CMK (cell line): ENCODE data around the gene PIGZ.

Experiments used
- DNase-seq: peaks from one replicate; pipeline ENCODE4 v3.0.0-alpha.2; 2010; ENCODE audit warnings: low read depth

The PIGZ gene

DNA sequence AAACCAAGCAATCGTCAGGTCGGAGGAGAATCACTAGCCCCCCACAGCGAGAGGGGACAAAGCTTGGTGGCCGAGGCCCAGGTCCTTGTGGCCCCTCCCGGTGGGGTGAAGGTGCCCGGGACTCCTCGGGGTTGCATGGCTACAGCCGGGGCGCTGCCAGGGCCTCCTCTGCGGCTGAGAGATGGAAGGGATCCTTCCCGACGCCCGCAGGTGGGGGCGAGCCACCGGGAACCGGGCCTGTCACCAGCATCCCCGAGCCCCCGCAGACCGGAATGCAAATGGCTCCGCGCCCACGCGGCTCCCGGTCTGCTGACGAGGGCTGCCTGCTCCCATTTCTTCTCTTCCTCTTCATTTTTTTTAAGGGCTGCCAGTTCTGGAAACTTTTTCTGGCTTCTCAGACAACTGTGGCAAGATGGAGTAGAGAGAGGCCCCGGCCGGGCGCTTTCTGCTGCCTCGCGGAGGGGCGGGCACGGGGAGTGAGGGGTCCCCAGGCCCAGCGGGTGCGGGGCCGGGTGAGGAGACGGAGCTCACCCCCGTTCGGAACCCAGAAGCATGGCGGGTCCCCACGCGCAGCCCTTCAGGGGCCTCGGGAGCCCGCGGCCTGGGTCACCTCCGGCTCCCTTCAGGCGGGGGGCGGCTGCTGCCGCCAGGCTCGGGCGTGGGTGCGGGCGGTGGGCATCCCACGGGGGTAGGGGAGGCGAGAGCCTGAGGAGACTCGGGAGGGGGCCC, 33.5 kb upstream of the PIGZ start:
- no peak for DNase-seq

DNA sequence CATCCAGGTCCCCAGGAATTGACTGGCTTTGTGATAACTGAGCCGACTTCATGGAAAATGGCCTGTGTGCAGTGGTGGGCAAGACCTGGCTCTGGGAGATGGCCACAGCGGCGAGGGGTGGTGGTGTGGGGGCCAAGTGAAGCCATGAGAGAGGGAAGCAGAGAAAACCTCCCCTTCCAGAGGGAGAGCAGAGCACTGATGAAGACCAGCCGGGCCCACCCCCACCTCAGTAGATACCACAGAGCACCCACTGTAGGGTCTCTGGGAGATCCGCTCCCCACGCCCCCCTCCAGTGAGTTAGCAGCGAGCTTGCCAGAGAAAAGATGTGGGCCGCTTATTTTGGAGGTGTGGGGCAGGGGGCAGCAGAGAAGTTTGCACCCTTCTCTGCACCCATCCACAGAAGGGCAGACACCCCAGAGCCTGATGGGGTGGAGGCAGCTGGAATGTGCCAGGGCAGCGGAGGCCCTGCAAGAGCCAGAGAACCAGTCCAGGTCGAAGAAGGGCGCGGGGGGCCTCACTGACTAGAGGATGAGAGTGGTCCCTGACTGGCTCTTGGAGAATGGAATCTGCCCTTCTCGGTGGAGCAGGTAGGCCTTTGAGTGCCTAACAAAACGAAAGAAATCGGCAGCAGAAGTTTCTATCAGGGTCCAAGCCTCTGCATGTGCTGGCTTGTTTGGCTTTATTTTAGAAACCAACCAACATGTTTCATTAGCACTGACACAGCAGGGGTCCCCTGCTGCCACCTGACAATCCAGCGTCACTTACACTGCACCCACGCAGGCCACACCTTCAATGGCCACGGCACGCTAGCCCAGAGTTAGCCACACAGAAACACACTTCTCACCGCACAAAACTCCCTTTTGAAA, 32.7 kb upstream of the PIGZ start:
- DNase-seq, result no peak

GRCh38 chr3:197000211-197000610, 31.6 kb upstream of the PIGZ start:
- no peak for DNase-seq

DNA sequence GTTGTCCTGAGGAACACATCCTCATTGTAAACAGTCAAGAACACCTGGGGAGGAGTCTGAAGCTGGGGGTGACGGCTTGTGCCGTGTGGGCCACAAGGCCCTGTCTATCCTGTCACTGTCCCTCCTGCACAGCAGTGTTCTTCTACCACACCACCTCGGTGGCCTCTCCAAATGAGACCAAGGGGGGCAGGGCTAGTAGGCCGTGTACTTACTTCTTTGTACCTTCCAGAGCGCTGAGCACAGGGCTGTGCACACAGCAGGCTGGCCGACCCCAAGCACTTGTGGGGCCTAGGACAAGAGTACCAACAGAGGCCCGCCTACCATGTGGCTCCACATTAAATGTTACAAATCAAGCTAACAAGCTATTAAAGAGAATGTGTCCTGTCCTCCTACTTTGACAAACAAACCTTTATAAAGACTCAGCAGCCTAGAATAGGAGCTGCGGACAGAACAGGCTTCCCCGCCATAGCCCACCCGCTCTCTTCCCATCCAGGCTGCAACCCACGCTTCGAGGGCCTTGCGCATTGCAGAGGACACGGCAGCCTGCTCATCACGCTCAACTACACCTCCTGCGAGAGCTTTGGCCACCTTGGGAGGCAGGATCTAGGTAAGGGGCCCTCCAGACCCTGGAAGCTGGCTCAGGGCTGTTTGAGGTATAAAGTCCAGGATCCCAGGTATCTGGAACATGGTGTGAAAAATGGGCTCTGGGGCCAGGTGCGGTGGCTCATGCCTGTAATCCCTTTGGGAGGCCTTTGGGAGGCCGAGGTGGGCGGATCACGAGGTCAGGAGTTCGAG, 30.5 kb upstream of the PIGZ start:
- no peak for DNase-seq

- DNase-seq, result no peak
Measured at GRCh38 chr3:196997311-196997710, 28.7 kb upstream of the PIGZ start.

DNA sequence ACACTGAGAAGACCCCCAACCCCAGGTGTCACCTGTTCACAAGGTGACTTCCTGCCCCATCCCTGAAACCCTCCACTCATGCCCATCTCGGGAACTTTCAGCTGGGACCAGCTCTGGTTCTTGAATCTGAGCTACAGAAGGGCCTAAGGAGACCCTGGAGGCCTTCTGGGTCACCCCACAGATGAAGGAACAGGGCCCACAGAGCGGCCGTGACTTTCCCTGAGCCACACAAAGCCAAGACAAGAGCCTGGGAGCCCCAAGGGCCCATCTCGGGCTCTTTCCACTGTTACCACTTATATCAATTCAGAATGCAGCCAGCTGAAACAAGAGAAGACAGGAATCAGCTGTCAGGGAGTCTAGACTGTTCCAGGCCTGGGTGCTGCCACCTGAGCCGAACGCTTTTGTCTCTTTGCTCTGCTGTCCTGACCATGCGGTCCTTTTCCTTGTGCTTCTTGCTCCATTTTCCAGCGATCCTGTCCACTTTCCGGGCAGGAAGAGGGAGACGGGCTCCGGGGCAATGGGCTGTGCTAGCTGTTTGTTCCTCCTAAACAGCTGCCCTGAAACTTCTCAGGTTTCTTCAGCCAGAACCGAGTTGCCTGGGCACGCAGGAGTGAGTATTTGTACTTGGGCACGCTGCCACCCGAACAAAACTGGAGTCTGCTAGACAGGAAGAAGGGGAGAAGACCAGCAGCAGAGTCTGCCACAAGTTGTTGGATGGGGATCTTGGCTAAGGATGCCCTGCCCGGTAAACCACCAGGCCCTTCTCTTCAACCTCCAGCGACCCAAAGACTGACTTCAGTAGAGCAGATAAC, 28.0 kb upstream of the PIGZ start:
- DNase-seq, result no peak

GRCh38 chr3:196995646-196996355, 27.2 kb upstream of the PIGZ start:
- no peak for DNase-seq

- no peak for DNase-seq
Measured at GRCh38 chr3:196995027-196995426, 26.4 kb upstream of the PIGZ start.

DNA sequence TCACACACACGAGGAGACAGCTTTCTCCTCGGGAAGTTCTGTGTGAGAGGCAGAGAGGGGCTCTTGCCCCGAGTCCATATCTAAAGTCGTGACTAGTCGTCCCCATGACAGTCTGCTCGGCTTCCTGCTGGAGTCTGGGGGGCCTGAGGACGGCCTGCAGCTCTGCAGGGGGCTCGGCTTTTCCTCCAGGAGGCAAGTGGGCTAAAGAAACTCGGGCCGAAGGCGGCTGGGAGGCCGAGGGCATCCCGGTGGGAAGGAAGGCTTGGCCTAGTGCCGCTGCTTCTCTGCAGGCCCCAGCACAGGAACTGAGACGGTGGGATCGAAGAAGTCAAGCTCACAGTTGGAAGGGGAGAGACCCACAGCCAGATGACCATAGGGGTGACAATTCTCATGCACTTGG, 25.4 kb upstream of the PIGZ start:
- no peak for DNase-seq

DNA sequence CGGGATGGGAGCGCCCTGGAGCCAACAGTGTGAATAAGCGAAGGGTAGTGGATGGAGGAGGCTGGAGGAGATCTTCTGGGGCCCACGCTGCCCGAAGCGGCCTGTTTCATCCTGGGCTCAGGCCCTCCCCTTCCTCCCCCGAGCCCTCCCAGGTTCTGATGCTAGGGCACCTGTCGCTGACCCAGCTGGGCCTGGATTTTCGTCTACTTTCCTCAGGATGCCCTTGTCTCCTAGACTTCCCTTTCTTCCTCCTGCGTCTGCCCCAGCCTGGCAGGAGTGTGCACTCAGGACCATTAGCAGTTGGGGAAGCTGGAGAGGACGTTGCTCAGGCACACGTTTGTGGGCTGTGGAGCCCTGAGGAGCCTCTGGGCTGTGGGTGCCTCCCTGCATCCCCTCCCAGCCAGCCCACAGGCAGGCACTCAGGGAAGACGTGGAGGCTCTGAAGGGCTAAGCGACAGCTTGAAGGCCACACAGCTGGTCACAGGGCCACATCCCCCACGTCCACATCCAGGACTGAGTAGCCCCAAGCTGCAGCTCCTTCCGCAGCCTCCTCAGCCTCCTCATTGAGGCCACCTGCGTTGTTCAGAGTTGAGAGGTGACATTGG, 23.9 kb upstream of the PIGZ start:
- DNase-seq, result no peak

DNA sequence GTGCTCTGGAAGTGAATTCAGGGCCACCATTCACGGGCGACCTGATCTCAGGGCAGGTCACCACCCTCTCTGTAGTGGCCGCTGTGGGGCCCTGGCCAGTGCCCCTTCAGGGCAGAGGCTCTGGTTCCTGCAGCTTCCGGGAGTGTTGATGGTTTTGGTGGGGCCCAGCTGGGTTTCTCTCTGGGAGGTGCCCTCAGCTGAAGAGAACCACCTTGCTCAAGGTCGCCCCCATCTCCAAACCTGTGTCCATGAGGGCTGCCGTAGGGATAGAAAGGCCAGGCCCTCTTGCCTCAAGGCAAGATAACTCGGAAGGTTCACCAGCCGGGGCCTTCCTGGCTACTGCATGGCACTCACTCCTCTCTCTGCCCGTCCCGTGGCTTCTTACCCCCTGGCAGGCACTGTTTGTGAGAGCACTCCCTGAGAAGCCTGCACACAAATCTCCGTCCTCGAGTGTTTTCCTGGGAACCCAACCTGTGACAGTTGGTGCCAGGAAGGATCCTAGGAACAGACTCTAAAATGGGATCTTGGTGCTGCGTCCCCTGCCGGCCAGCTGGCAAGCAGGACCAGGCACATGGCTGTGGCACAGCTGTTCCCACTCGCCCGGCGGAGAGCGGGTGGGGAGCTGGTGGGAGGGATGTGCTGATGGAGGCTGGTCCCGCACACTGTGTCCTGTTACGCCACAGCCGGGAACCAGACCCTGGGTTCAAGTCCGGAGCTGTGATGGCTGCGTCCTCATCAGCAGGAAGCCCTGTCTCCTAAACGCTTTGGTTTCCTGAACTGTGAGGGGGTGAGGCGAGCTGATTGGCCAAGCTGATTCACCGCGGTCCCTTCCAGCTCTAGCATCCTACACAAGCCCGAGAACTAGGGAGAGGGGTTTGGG, 23.2 kb upstream of the PIGZ start:
- DNase-seq, result no peak

DNA sequence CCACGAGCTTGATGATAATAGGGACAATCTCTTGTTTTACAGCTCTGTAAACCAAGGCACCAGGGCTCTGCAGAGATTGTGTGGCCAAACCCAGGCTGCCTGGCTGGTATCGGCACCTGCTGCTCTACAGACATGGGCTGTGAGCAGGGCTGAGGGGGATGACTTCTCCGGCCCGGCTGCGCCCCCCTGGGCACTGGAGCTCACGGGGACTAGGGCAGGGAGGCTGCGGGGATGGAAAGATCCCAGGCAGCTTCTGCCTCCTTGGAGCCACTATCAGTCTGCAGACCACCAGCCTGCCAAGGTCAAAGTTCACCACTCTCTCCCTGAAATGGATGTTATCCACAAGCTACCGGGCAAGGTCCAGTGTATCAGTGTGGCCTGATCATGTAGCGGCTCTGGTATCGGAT, 22.0 kb upstream of the PIGZ start:
- no peak for DNase-seq

DNA sequence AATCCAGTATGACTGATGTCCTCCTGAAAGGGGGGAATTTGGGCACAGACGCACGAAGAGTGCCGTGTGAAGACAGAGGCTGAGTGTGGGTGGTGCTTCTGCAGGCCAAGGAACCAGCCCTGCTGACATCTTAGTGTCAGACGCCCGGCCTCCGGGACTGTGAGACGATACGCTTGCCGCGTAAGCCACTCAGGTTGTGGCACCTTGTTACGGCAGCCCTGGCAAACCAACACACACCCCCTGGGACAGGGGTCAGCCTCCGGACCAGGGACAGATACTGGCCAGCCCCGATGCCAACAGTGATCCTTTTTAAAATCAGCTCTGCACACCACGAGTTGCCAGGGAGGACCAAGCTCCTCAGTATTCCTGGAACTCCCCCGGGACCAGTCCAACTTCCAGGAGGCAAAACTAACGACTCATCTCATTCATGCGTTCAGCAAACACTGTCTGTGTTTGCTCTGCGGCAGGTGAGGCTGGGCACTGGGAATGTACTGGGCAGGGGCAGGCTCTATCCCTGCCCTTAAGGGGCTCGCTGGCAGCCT, 21.2 kb upstream of the PIGZ start:
- DNase-seq, result no peak

- DNase-seq, result no peak
Measured at GRCh38 chr3:196988241-196989029, 19.8 kb upstream of the PIGZ start.

GRCh38 chr3:196987022-196987421, 18.4 kb upstream of the PIGZ start:
- no peak for DNase-seq

DNA sequence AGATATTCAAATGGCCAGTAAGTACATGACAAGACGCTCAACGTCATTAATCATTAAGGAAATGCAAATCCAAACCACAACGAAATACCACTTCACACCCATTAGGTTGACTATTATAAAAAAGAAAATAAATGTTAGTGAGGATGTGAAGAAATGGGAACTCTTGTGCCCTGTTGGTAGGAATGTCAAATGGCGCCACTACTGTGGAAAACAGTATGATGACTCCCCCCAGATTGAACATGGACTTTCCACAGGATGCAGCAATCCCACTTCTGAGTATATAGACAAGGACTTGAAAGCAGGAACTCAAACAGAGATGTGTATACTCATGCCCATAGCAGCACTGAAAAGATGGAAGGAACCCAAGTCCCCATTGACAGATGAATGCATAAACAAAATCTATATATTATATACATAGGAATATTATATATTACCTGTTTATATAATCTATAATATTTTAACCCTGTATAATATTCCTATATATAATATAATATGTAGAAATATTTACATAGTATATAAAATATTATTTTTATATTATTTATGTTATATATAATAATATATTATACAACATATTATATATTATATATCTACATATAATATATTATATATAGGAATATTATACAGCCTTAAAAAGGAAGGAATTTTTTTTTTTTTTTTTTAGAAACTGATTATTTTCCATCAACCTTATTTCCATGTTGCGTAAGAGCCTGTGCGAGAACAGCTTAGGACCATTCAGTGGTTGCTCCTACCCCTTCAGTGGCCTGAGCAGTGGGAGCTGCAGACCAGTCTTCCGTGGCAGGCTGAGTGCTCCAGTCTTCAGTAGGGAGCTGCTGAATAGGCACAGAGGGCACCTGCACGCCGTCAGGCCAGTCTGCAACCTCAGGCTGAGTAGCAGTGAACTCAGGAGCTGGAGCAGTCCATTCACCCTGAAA, 17.6 kb upstream of the PIGZ start:
- no peak for DNase-seq

GRCh38 chr3:196985298-196985697, 16.7 kb upstream of the PIGZ start:
- DNase-seq, result no peak
